GM12873 (cell line): ENCODE data around the gene KIRREL3.

Experiments used
- CTCF ChIP-seq: IDR thresholded peaks from 2 replicates; pipeline ENCODE4 v1.5.1; 2012; ENCODE audit warnings: low read depth, mild to moderate bottlenecking, moderate library complexity, low read length, control low read depth; ENCODE audit not compliant: insufficient read depth; ENCODE audit errors: missing control alignments

Gene KIRREL3

GRCh38 chr11:126855536-126855935, 145.0 kb downstream of the KIRREL3 start:
- no peak for TF ChIP-seq CTCF

- no peak for TF ChIP-seq CTCF
Observed at GRCh38 chr11:126853732-126854131, 146.8 kb downstream of the KIRREL3 start.

GRCh38 chr11:126844789-126845188, 155.8 kb downstream of the KIRREL3 start:
- no peak for TF ChIP-seq CTCF

- TF ChIP-seq CTCF, result no peak
Observed at GRCh38 chr11:126843096-126843495, 157.5 kb downstream of the KIRREL3 start.

GRCh38 chr11:126841999-126842398, 158.6 kb downstream of the KIRREL3 start:
- no peak for TF ChIP-seq CTCF

- no peak for TF ChIP-seq CTCF
Observed at GRCh38 chr11:126840975-126841374, 159.6 kb downstream of the KIRREL3 start.

- TF ChIP-seq CTCF, result no peak
Observed at GRCh38 chr11:126840201-126840886, 160.2 kb downstream of the KIRREL3 start.

GRCh38 chr11:126839496-126839895, 161.1 kb downstream of the KIRREL3 start:
- TF ChIP-seq CTCF, result no peak
